ENCODE results near the gene ESD.

ESD gene

GRCh38 chr13:46745706-46746105, 51.3 kb downstream of the ESD start:
- no peak for DNase-seq (ENCODE audit: low read depth)

- DNase-seq (ENCODE audit: low read depth), result no peak
Observed at GRCh38 chr13:46745062-46745461, 51.9 kb downstream of the ESD start.

GRCh38 chr13:46743191-46743590, 53.8 kb downstream of the ESD start:
- no peak for DNase-seq (ENCODE audit: low read depth)

GRCh38 chr13:46739447-46740098, 57.4 kb downstream of the ESD start:
- no peak for DNase-seq (ENCODE audit: low read depth)

- DNase-seq (ENCODE audit: low read depth), result no peak
Observed at GRCh38 chr13:46738766-46739165, 58.2 kb downstream of the ESD start.

GRCh38 chr13:46738055-46738454, 58.9 kb downstream of the ESD start:
- DNase-seq (ENCODE audit: low read depth), result no peak

- DNase-seq (ENCODE audit: low read depth), result no peak
Observed at GRCh38 chr13:46736541-46737310, 60.2 kb downstream of the ESD start.

- no peak for DNase-seq (ENCODE audit: low read depth)
Observed at GRCh38 chr13:46735425-46735824, 61.5 kb downstream of the ESD start.

GRCh38 chr13:46731535-46731934, 65.4 kb downstream of the ESD start:
- DNase-seq (ENCODE audit: low read depth), result no peak

GRCh38 chr13:46728777-46729176, 68.2 kb downstream of the ESD start:
- no peak for DNase-seq (ENCODE audit: low read depth)

- DNase-seq (ENCODE audit: low read depth), result no peak
Observed at GRCh38 chr13:46726347-46726746, 70.6 kb downstream of the ESD start.
